HEK293 (cell line): ENCODE results near the gene OSTF1.

Experiments used
- CTCF ChIA-PET: fragments of 350-600 bp; formaldehyde crosslinking; extraction: SDS; loops from one replicate; lab custom pipeline; 2021; ENCODE audit warnings: antibody characterized with exemption; lab: Yijun Ruan, JAX
- POLR2A ChIA-PET: fragments of 300-600 bp; formaldehyde crosslinking; extraction: SDS; loops from one replicate; lab custom pipeline; 2020; ENCODE audit warnings: antibody characterized with exemption, inconsistent platforms; lab: Yijun Ruan, JAX
- H3K27ac ChIP-seq: fragments of 200-500 bp; sonication (Bioruptor generic); 2 replicates; pipeline ENCODE4 v1.5.1; 2014; ENCODE audit warnings: low read depth, low read length, control low read depth, inconsistent platforms; ENCODE audit errors: extremely low read depth
- H3K36me3 ChIP-seq, 2 experiments: fragments of 200-500 bp in 1 of 2; sonication (Bioruptor generic) in 1 of 2; 1 replicate in 1 of 2; 2 replicates in 1 of 2; pipeline ENCODE4 v1.5.1; 2014 to 2017; ENCODE audit warnings: inconsistent platforms in 2 of 2, low read length in 2 of 2; ENCODE audit not compliant: control insufficient read depth in 2 of 2, insufficient read depth in 1 of 2
- H3K4me1 ChIP-seq: fragments of 200-500 bp; sonication (Bioruptor generic); 2 replicates; pipeline ENCODE4 v1.5.1; 2014; ENCODE audit warnings: mild to moderate bottlenecking, low read length, inconsistent platforms; ENCODE audit not compliant: control insufficient read depth, insufficient read depth
- H3K4me3 ChIP-seq: 2 replicates; pipeline ENCODE4 v1.5.1; 2011; ENCODE audit warnings: low read depth, mild to moderate bottlenecking, control low read depth, low read length, moderate library complexity
- H3K9me3 ChIP-seq: fragments of 200-500 bp; sonication (Bioruptor generic); 2 replicates; pipeline ENCODE4 v1.5.1; 2014; ENCODE audit warnings: low read depth, low read length, inconsistent platforms; ENCODE audit not compliant: control insufficient read depth, insufficient read depth
- FEZF1 ChIP-seq: fragments of 450-650 bp; formaldehyde crosslinking; IDR thresholded peaks from 2 replicates; pipeline ENCODE4 v1.5.1; 2016; ENCODE audit warnings: missing biosample characterization, missing genetic modification characterization
- HOXC10 ChIP-seq: sonication (generic); formaldehyde crosslinking; IDR thresholded peaks from 2 replicates; pipeline ENCODE4 v1.8.1; 2023; ENCODE audit warnings: mild to moderate bottlenecking, missing genetic modification reagents
- IKZF3 ChIP-seq: fragments of 450-650 bp; IDR thresholded peaks from 2 replicates; pipeline ENCODE4 v1.5.0; 2018; ENCODE audit warnings: missing biosample characterization, mild to moderate bottlenecking, missing genetic modification characterization, moderate library complexity
- OSR2 ChIP-seq: fragments of 450-650 bp; formaldehyde crosslinking; IDR thresholded peaks from 2 replicates; pipeline ENCODE4 v1.5.1; 2016; ENCODE audit warnings: missing biosample characterization, missing genetic modification characterization
- WT1 ChIP-seq: fragments of 450-650 bp; formaldehyde crosslinking; IDR thresholded peaks from 2 replicates; pipeline ENCODE4 v1.5.1; 2016; ENCODE audit warnings: missing biosample characterization, missing genetic modification characterization
- ZBTB8A ChIP-seq: fragments of 450-650 bp; formaldehyde crosslinking; IDR thresholded peaks from 2 replicates; pipeline ENCODE4 v1.5.1; 2016; ENCODE audit warnings: missing biosample characterization, missing genetic modification characterization
- ZNF138 ChIP-seq: fragments of 450-650 bp; formaldehyde crosslinking; IDR thresholded peaks from 2 replicates; pipeline ENCODE4 v1.5.1; 2016; ENCODE audit warnings: missing biosample characterization, missing genetic modification characterization, borderline replicate concordance
- ZNF2 ChIP-seq: fragments of 450-650 bp; formaldehyde crosslinking; IDR thresholded peaks from 2 replicates; pipeline ENCODE4 v1.5.1; 2016; ENCODE audit warnings: missing biosample characterization, missing genetic modification characterization
- ZNF223 ChIP-seq: fragments of 450-650 bp; formaldehyde crosslinking; IDR thresholded peaks from 2 replicates; pipeline ENCODE4 v1.5.1; 2016; ENCODE audit warnings: missing biosample characterization, missing genetic modification characterization
- ZNF292 ChIP-seq: fragments of 450-650 bp; formaldehyde crosslinking; IDR thresholded peaks from 2 replicates; pipeline ENCODE4 v1.5.1; 2016; ENCODE audit warnings: low read depth, missing biosample characterization, missing genetic modification characterization, borderline replicate concordance
- ZNF596 ChIP-seq: fragments of 450-650 bp; IDR thresholded peaks from 2 replicates; pipeline ENCODE4 v1.5.0; 2018; ENCODE audit warnings: missing biosample characterization, mild to moderate bottlenecking, missing genetic modification characterization, moderate library complexity
- ZNF600 ChIP-seq: fragments of 450-650 bp; formaldehyde crosslinking; IDR thresholded peaks from 2 replicates; pipeline ENCODE4 v1.5.1; 2016; ENCODE audit warnings: missing biosample characterization, missing genetic modification characterization
- ZNF621 ChIP-seq: fragments of 450-650 bp; formaldehyde crosslinking; IDR thresholded peaks from 2 replicates; pipeline ENCODE4 v1.5.1; 2017; ENCODE audit warnings: missing biosample characterization, missing genetic modification characterization
- ZNF776 ChIP-seq: fragments of 450-650 bp; formaldehyde crosslinking; IDR thresholded peaks from 2 replicates; pipeline ENCODE4 v1.5.0; 2017; ENCODE audit warnings: missing biosample characterization, missing genetic modification characterization, borderline replicate concordance
- TF ChIP-seq, protein P1 (sequence below): fragments of 450-650 bp; formaldehyde crosslinking; IDR thresholded peaks from 2 replicates; pipeline ENCODE4 v1.5.1; 2017; ENCODE audit warnings: missing biosample characterization, missing genetic modification characterization
- TF ChIP-seq, protein P2 (sequence below): fragments of 450-650 bp; formaldehyde crosslinking; IDR thresholded peaks from 2 replicates; pipeline ENCODE4 v1.5.1; 2016; ENCODE audit warnings: missing biosample characterization, missing genetic modification characterization
- TF ChIP-seq, protein P3 (sequence below): fragments of 450-650 bp; formaldehyde crosslinking; IDR thresholded peaks from 2 replicates; pipeline ENCODE4 v1.5.0; 2017; ENCODE audit warnings: missing biosample characterization, missing genetic modification characterization, borderline replicate concordance
- TF ChIP-seq, protein P4 (sequence below): fragments of 450-650 bp; formaldehyde crosslinking; IDR thresholded peaks from 2 replicates; pipeline ENCODE4 v1.5.1; 2016; ENCODE audit warnings: missing biosample characterization, missing genetic modification characterization, borderline replicate concordance
- TF ChIP-seq, protein P5 (sequence below): fragments of 450-650 bp; formaldehyde crosslinking; IDR thresholded peaks from 2 replicates; pipeline ENCODE4 v1.5.1; 2017; ENCODE audit warnings: missing biosample characterization, missing genetic modification characterization

Gene OSTF1

DNA sequence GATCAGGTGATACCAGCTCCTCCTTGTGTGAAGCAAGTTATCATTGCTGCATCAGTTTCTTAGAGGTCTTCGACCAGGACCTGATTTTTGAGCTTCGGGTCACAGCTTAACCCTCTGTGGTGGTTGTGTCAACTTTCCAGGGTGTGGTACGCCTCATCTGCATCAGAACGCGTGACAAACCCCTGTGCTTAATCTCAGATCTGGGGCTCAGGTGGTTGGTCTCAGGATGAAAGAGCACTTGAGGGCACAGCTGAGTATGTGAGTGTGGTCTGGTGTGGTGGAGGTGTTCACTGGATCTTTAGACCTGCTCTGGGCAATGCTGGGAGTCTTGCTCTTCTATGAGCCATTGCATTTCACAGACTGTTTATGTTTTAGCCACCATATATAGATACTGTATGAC lies 64.1 kb downstream of the OSTF1 start:
- no peaks in the 10 kb centered on the region; a peak in 1 of 3 replicates for H3K36me3 ChIP-seq
- H3K4me3 ChIP-seq: no peak overlapping the region
- H3K4me1 ChIP-seq: 0 out of 2 replicates have a peak, but pooled peaks cover 2% of the 10 kb centered on the region
- ChIA-PET POLR2A (interaction anchor here (0.7 kb wide), 1 partner anchor 739 kb away, joined by 3 read pairs; no protein-coding TSS in a partner anchor), CTCF (interaction anchor here (0.6 to 1.0 kb wide), 3 partner anchors 37 to 86 kb away, joined by 3 to 6 read pairs (median 3); no protein-coding TSS in a partner anchor)
- no peak overlapping the region for H3K27ac ChIP-seq
- H3K9me3 ChIP-seq: no peaks in the 10 kb centered on the region
- TF ChIP-seq ZBTB8A (tag by site-specific recombination) (no peak), ZNF600 (no peak), ZNF138 (tag by site-specific recombination) (no peak)
- TF ChIP-seq, protein P1, sequence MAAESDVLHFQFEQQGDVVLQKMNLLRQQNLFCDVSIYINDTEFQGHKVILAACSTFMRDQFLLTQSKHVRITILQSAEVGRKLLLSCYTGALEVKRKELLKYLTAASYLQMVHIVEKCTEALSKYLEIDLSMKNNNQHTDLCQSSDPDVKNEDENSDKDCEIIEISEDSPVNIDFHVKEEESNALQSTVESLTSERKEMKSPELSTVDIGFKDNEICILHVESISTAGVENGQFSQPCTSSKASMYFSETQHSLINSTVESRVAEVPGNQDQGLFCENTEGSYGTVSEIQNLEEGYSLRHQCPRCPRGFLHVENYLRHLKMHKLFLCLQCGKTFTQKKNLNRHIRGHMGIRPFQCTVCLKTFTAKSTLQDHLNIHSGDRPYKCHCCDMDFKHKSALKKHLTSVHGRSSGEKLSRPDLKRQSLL: no peak
- TF ChIP-seq, all 188 proteins: peak for 0

- CTCF ChIA-PET: no interaction called here
- no peaks in the 10 kb centered on the region for H3K9me3 ChIP-seq
- TF ChIP-seq ZNF138 (tag by site-specific recombination): no peak
- TF ChIP-seq, protein P2, sequence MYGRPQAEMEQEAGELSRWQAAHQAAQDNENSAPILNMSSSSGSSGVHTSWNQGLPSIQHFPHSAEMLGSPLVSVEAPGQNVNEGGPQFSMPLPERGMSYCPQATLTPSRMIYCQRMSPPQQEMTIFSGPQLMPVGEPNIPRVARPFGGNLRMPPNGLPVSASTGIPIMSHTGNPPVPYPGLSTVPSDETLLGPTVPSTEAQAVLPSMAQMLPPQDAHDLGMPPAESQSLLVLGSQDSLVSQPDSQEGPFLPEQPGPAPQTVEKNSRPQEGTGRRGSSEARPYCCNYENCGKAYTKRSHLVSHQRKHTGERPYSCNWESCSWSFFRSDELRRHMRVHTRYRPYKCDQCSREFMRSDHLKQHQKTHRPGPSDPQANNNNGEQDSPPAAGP: no peak
- no peak for TF ChIP-seq HOXC10 (CRISPR knock-in tag)
- no peak for TF ChIP-seq ZNF596 (tag by site-specific recombination)
- no peak for TF ChIP-seq OSR2 (tag by site-specific recombination)
- TF ChIP-seq FEZF1 (tag by site-specific recombination): no peak
- TF ChIP-seq ZNF292: no peak
- no peak for TF ChIP-seq WT1 (tag by site-specific recombination)
- TF ChIP-seq, protein P3, sequence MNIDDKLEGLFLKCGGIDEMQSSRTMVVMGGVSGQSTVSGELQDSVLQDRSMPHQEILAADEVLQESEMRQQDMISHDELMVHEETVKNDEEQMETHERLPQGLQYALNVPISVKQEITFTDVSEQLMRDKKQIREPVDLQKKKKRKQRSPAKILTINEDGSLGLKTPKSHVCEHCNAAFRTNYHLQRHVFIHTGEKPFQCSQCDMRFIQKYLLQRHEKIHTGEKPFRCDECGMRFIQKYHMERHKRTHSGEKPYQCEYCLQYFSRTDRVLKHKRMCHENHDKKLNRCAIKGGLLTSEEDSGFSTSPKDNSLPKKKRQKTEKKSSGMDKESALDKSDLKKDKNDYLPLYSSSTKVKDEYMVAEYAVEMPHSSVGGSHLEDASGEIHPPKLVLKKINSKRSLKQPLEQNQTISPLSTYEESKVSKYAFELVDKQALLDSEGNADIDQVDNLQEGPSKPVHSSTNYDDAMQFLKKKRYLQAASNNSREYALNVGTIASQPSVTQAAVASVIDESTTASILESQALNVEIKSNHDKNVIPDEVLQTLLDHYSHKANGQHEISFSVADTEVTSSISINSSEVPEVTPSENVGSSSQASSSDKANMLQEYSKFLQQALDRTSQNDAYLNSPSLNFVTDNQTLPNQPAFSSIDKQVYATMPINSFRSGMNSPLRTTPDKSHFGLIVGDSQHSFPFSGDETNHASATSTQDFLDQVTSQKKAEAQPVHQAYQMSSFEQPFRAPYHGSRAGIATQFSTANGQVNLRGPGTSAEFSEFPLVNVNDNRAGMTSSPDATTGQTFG: no peak
- TF ChIP-seq, protein P4, sequence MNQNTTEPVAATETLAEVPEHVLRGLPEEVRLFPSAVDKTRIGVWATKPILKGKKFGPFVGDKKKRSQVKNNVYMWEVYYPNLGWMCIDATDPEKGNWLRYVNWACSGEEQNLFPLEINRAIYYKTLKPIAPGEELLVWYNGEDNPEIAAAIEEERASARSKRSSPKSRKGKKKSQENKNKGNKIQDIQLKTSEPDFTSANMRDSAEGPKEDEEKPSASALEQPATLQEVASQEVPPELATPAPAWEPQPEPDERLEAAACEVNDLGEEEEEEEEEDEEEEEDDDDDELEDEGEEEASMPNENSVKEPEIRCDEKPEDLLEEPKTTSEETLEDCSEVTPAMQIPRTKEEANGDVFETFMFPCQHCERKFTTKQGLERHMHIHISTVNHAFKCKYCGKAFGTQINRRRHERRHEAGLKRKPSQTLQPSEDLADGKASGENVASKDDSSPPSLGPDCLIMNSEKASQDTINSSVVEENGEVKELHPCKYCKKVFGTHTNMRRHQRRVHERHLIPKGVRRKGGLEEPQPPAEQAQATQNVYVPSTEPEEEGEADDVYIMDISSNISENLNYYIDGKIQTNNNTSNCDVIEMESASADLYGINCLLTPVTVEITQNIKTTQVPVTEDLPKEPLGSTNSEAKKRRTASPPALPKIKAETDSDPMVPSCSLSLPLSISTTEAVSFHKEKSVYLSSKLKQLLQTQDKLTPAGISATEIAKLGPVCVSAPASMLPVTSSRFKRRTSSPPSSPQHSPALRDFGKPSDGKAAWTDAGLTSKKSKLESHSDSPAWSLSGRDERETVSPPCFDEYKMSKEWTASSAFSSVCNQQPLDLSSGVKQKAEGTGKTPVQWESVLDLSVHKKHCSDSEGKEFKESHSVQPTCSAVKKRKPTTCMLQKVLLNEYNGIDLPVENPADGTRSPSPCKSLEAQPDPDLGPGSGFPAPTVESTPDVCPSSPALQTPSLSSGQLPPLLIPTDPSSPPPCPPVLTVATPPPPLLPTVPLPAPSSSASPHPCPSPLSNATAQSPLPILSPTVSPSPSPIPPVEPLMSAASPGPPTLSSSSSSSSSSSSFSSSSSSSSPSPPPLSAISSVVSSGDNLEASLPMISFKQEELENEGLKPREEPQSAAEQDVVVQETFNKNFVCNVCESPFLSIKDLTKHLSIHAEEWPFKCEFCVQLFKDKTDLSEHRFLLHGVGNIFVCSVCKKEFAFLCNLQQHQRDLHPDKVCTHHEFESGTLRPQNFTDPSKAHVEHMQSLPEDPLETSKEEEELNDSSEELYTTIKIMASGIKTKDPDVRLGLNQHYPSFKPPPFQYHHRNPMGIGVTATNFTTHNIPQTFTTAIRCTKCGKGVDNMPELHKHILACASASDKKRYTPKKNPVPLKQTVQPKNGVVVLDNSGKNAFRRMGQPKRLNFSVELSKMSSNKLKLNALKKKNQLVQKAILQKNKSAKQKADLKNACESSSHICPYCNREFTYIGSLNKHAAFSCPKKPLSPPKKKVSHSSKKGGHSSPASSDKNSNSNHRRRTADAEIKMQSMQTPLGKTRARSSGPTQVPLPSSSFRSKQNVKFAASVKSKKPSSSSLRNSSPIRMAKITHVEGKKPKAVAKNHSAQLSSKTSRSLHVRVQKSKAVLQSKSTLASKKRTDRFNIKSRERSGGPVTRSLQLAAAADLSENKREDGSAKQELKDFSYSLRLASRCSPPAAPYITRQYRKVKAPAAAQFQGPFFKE (tag by site-specific recombination): no peak
- TF ChIP-seq ZNF223 (tag by site-specific recombination): no peak
- no peak for TF ChIP-seq ZNF2 (tag by site-specific recombination)
- TF ChIP-seq IKZF3: no peak
- no peak for TF ChIP-seq ZNF621
- TF ChIP-seq ZNF776 (tag by site-specific recombination): no peak
- TF ChIP-seq, protein P5, sequence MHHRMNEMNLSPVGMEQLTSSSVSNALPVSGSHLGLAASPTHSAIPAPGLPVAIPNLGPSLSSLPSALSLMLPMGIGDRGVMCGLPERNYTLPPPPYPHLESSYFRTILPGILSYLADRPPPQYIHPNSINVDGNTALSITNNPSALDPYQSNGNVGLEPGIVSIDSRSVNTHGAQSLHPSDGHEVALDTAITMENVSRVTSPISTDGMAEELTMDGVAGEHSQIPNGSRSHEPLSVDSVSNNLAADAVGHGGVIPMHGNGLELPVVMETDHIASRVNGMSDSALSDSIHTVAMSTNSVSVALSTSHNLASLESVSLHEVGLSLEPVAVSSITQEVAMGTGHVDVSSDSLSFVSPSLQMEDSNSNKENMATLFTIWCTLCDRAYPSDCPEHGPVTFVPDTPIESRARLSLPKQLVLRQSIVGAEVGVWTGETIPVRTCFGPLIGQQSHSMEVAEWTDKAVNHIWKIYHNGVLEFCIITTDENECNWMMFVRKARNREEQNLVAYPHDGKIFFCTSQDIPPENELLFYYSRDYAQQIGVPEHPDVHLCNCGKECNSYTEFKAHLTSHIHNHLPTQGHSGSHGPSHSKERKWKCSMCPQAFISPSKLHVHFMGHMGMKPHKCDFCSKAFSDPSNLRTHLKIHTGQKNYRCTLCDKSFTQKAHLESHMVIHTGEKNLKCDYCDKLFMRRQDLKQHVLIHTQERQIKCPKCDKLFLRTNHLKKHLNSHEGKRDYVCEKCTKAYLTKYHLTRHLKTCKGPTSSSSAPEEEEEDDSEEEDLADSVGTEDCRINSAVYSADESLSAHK (tag by site-specific recombination): no peak
- no peak overlapping the region for H3K27ac ChIP-seq
- no peaks in the 10 kb centered on the region for H3K4me1 ChIP-seq
- no peak overlapping the region for H3K4me3 ChIP-seq
- no peaks in the 10 kb centered on the region; a peak in 1 of 3 replicates for H3K36me3 ChIP-seq
- POLR2A ChIA-PET: no interaction called here
Observed at GRCh38 chr9:75156858-75157257, 68.5 kb downstream of the OSTF1 start.
